Mucosa of descending colon (tissue), 3 donors: ENCODE results near the gene OR2AG1. TPM values are rescaled to one million over a fixed set of nuclear protein-coding genes. Genes with fewer than 3 reads are reported as not detected.
A peak's percentile ranks its signal among the peaks of the same experiment; 100 is the strongest.
"Not testable (repeated sequence)": the region's sequence is repeated elsewhere in the genome, so short reads cannot be mapped to it uniquely, and the experiment has no call there.

ENCODE experiments used
- ATAC-seq: fragments of 200-7000 bp; cut with Tn5 transposase; one replicate; pipeline ENCODE4 v1.9.1; 2020; ENCODE audit warnings: mild to moderate bottlenecking, moderate library complexity
- DNase-seq, 3 donors: peaks; one replicate each; pipeline ENCODE4 v3.0.0-alpha.2; 2020
- H3K36me3 ChIP-seq: fragments of 200-600 bp; one replicate; pipeline ENCODE4 v1.8.0; 2021; ENCODE audit warnings: low read depth, mild to moderate bottlenecking
- H3K4me1 ChIP-seq: fragments of 200-600 bp; one replicate; pipeline ENCODE4 v1.8.0; 2021; ENCODE audit warnings: low read depth, mild to moderate bottlenecking
- H3K4me3 ChIP-seq: fragments of 200-600 bp; one replicate; pipeline ENCODE4 v1.8.0; 2021; ENCODE audit warnings: mild to moderate bottlenecking
- H3K9me3 ChIP-seq: fragments of 200-600 bp; one replicate; pipeline ENCODE4 v1.8.0; 2021; ENCODE audit warnings: mild to moderate bottlenecking
- CTCF ChIP-seq: fragments of 200-600 bp; IDR thresholded peaks from one replicate; pipeline ENCODE4 v1.8.0; 2022; ENCODE audit warnings: antibody characterized with exemption, mild to moderate bottlenecking
- intact Hi-C, 2 donors: fragments of 100-400 bp; cut with DNase I in 1 of 2; cut with micrococcal nuclease in 1 of 2; formaldehyde crosslinking; loops; one replicate each; pipeline versions ENCODE4 v1.11.0 to v1.11.1; 2022; cut with DNase I, micrococcal nuclease
- total RNA-seq, 3 donors: library from RNA; stranded (reverse); fragmentation: NEBNext Ultra II Directional in 2 of 3; extraction: Animal tissue kit (Norgen Biotek cat#: 25700) in 2 of 3; gene quantifications; one replicate each; pipeline versions ENCODE4 v1.2.1 to v1.2.4, GENCODE V29; 2021 to 2023
- donor health status: DM: no; HTN: no; CAD: no; lungs with moderate emphysema.
- donor health status: DM: no; HTN: no; CAD: no.
- donor health status: DM: no; HTN: yes; CAD: no.

The OR2AG1 gene
- total RNA-seq, 3 donors from 2014 or later: not detected

- Histone ChIP-seq H3K36me3 (no peaks in the 10 kb centered on the region), H3K9me3 (no peaks in the 10 kb centered on the region), H3K4me3 (no peak overlapping the region), H3K4me1 (no peaks in the 10 kb centered on the region)
- no peak for TF ChIP-seq CTCF
- intact Hi-C loops: no loop called here
- DNase-seq: no peak
- ATAC-seq: no peak
Measured at GRCh38 chr11:6794639-6795038, 11.8 kb downstream of the OR2AG1 start.

DNA sequence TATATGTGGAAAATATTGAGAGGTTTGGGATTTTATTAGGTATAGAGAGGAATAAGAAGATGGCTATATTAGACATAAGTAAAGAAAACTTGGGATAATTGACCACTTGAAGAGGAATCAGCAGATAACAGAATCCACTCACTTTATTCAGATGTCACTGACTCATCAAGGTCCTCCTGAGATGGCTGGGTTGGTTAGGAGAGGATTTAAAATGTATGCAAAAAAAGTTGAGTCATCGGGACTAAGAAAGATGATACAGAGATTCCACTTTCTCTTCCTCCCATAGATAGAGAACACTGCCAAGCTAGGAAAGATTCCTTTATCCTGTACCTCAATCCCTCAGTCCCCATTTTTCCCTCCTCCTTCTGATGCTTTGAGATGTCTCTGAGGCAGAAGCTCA lies 16.6 kb downstream of the OR2AG1 start, which contains the start of gene OR6A2:
OR6A2 (minus strand) TSS at position 288 of the 400 bp plus-strand sequence. CDS start 3,981 bp downstream, outside the sequence.
- no peak for TF ChIP-seq CTCF
- no peaks in the 10 kb centered on the region for H3K36me3 ChIP-seq
- no peak for ATAC-seq
- H3K4me1 ChIP-seq: no peaks in the 10 kb centered on the region
- intact Hi-C loops: no loop called here
- DNase-seq: no peak
- H3K4me3 ChIP-seq: no peak within 1 kb of the TSS
- no peaks in the 10 kb centered on the region for H3K9me3 ChIP-seq

GRCh38 chr11:6801075-6801474 lies 18.3 kb downstream of the OR2AG1 start:
- H3K4me1 ChIP-seq, H3K9me3 ChIP-seq, ATAC-seq, H3K4me3 ChIP-seq, DNase-seq, H3K36me3 ChIP-seq, intact Hi-C loops: not testable (repeated sequence)

DNA sequence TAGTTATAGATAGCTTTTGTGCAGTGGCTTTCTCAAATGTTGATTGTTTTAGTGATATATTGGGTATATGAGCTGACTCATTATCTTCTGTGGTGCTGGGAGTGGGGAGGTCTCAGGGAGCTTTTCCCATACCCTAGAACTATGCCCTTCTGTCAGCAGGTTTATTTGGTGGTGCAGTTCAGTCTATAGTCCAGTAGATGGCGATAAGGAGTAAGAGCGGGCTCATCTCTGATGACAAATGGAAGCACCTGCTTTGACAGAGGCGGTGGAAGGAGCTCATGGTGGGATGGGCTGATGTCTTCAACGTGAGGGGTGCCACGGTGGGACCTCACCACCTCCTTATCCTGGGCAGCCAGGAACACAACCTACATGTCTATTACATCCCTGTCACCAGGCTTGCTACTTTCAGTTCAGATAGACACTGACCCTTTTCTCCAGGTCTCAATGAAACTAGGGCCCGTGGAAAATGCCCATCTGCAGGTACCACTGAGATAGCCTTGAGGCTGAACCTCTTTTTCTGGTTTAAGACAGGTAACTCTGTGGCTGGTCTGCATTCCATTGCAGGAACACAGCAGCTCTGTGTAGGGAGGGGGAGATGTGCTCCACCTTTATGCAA lies 29.7 kb downstream of the OR2AG1 start:
- Histone ChIP-seq H3K4me1 (no peaks in the 10 kb centered on the region), H3K4me3 (no peak overlapping the region), H3K36me3 (no peaks in the 10 kb centered on the region), H3K9me3 (no peaks in the 10 kb centered on the region)
- DNase-seq (peak in 1 of 3 donors; percentile 30), ATAC-seq (peak; percentile 80)
- TF ChIP-seq CTCF: peak; percentile 82
- intact Hi-C loops: no loop called here

GRCh38 chr11:6813656-6814055 lies 30.8 kb downstream of the OR2AG1 start:
- TF ChIP-seq CTCF: no peak
- no peak overlapping the region for H3K4me3 ChIP-seq
- no peaks in the 10 kb centered on the region for H3K4me1 ChIP-seq
- H3K36me3 ChIP-seq: no peaks in the 10 kb centered on the region
- DNase-seq (no peak), ATAC-seq (no peak)
- intact Hi-C loops: no loop called here
- no peaks in the 10 kb centered on the region for H3K9me3 ChIP-seq

- Histone ChIP-seq H3K36me3 (no peaks in the 10 kb centered on the region), H3K4me1 (no peaks in the 10 kb centered on the region), H3K4me3 (no peak overlapping the region), H3K9me3 (no peaks in the 10 kb centered on the region)
- DNase-seq (no peak), ATAC-seq (no peak)
- intact Hi-C loops: no loop called here
- no peak for TF ChIP-seq CTCF
Measured at GRCh38 chr11:6817694-6818093, 34.9 kb downstream of the OR2AG1 start.
